Vagina (tissue), 2 donors: ENCODE results near the gene DNAH8.

Source experiments
- CTCF ChIP-seq, 3 experiments: fragments of 450-650 bp in 2 of 3; fragments of 200-600 bp in 1 of 3; sonication (generic) in 1 of 3; IDR thresholded peaks; one replicate each; pipeline ENCODE4 v1.5.1; 2017 to 2019; ENCODE audit warnings: antibody characterized with exemption in 3 of 3, mild to moderate bottlenecking in 2 of 3, moderate library complexity in 2 of 3
- POLR2A ChIP-seq, 2 donors: fragments of 450-650 bp; IDR thresholded peaks; one replicate each; pipeline ENCODE4 v1.6.1; 2017; ENCODE audit warnings: antibody characterized with exemption in 2 of 2, mild to moderate bottlenecking in 2 of 2, moderate library complexity in 2 of 2
- POLR2AphosphoS5 ChIP-seq, 2 donors: sonication (generic); formaldehyde crosslinking; IDR thresholded peaks; one replicate each; pipeline ENCODE4 v1.9.0; 2017; ENCODE audit warnings: antibody characterized with exemption in 2 of 2, mild to moderate bottlenecking in 2 of 2, low read depth in 1 of 2; ENCODE audit not compliant: insufficient read depth in 1 of 2

DNA sequence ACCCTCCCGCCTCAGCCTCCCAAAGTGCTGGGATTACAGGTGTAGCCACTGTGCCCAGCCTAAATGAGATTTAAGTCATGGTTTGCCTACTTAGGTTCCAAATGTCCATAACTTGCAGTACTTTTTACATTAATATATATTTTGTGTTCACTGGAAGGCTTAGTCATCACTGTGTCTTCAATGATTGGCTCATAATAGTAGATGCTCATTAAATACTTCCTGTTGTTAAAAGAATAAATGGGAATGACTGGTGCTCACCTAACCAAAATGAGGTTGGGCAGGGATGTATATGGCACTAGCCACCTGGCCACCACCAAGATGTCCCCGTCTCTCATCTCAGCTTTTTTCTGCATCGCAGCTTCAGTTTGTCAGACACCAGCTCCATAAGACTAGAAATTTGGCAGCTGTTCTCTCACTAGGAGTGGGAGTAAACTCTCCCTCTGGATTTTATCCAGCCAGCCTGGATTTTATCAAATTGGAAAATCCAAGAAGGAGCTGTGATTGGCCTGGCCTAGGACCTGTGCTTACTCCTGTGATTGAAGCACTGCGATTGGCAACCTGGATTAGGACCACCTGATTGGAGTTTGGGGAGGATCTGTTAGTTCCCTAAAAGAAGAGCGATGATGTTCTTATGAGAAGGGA is 11.0 kb upstream of the DNAH8 start:
- TF ChIP-seq CTCF (IDR thresholded peaks at IDR 0.05) (no peak), POLR2A (IDR thresholded peaks at IDR 0.05) (no peak), POLR2AphosphoS5 (IDR thresholded peaks at IDR 0.05; ENCODE audit: insufficient read depth in 1 of 2, low read depth in 1 of 2) (no peak)
